ENCODE data around the gene SERBP1.
"Not testable (repeated sequence)": the region's sequence is repeated elsewhere in the genome, so short reads cannot be mapped to it uniquely, and the experiment has no call there.

SERBP1 gene

GRCh38 chr1:67439277-67440029 is 9.3 kb upstream of the SERBP1 start:
- DNase-seq, result no peak

GRCh38 chr1:67437961-67438360 is 7.8 kb upstream of the SERBP1 start:
- no peak for DNase-seq

GRCh38 chr1:67436511-67437055 is 6.4 kb upstream of the SERBP1 start:
- DNase-seq, result peak; percentile 39

GRCh38 chr1:67434491-67434890 is 4.3 kb upstream of the SERBP1 start:
- no peak for DNase-seq

GRCh38 chr1:67433837-67434236 is 3.6 kb upstream of the SERBP1 start:
- DNase-seq, result peak; percentile 91

GRCh38 chr1:67432745-67433144 is 2.5 kb upstream of the SERBP1 start:
- no peak for DNase-seq

GRCh38 chr1:67431869-67432578 is 1.8 kb upstream of the SERBP1 start:
- no peak for DNase-seq

- DNase-seq, result no peak
These were observed 1.1 kb upstream of the SERBP1 start for GRCh38 chr1:67431156-67431765.

- DNase-seq, result no peak
These were observed 459 bp downstream of the SERBP1 start for GRCh38 chr1:67429528-67430357.

- DNase-seq, result no peak
These were observed 1.1 kb downstream of the SERBP1 start for GRCh38 chr1:67429011-67429527.

GRCh38 chr1:67427947-67428346 is 2.3 kb downstream of the SERBP1 start:
- DNase-seq, result no peak

- DNase-seq, result no peak
These were observed 2.7 kb downstream of the SERBP1 start for GRCh38 chr1:67427465-67427864.

GRCh38 chr1:67420835-67421492 is 9.2 kb downstream of the SERBP1 start:
- no peak for DNase-seq

- DNase-seq, result no peak
These were observed 11.2 kb downstream of the SERBP1 start for GRCh38 chr1:67418839-67419586.

- DNase-seq, result not testable (repeated sequence)
These were observed 12.5 kb downstream of the SERBP1 start for GRCh38 chr1:67417733-67418132.

- no peak for DNase-seq
These were observed 15.2 kb downstream of the SERBP1 start for GRCh38 chr1:67415041-67415440.

- DNase-seq, result no peak
These were observed 15.6 kb downstream of the SERBP1 start for GRCh38 chr1:67414574-67414973.

- not testable (repeated sequence) for DNase-seq
These were observed 17.1 kb downstream of the SERBP1 start for GRCh38 chr1:67413101-67413500.

GRCh38 chr1:67408148-67408547 is 22.1 kb downstream of the SERBP1 start:
- no peak for DNase-seq

GRCh38 chr1:67407498-67407897 is 22.7 kb downstream of the SERBP1 start:
- no peak for DNase-seq

All from MV-4-11 (cell line).